Uterus (tissue), 2 donors: ENCODE measurements around the gene HOXC5.

Experiments used
- POLR2A ChIP-seq, 2 donors: fragments of 450-650 bp; IDR thresholded peaks; one replicate each; pipeline ENCODE4 v1.6.1; 2016; ENCODE audit warnings: antibody characterized with exemption in 2 of 2, mild to moderate bottlenecking in 1 of 2, moderate library complexity in 1 of 2
- TF ChIP-seq, protein P1 (sequence below), 4 experiments: fragments of 200-600 bp in 2 of 4; fragments of 450-650 bp in 2 of 4; sonication (generic) in 2 of 4; IDR thresholded peaks; one replicate each; pipeline ENCODE4 v1.5.1; 2016 to 2019; ENCODE audit warnings: antibody characterized with exemption in 4 of 4, mild to moderate bottlenecking in 2 of 4, moderate library complexity in 1 of 4

DNA sequence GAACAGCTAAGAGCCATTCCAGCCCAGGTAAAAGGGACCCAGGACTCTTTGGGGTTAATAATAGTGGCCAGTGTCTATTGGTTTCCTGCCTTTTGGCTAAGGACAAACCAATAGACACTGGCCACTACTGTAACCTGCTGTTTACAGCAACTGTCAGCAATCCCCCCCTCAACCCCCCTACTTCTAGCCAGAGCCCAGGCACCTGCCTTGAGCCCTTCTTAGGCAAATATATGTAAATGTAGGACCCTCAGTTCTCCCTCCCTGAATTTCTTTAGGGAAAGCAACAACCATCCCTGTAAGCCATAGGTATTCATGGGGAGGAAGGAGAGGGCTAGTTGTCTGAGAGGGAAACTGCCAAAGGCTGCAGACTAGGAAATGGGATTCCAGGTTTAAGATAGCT lies 43.1 kb downstream of the HOXC5 start:
- TF ChIP-seq, protein P1, sequence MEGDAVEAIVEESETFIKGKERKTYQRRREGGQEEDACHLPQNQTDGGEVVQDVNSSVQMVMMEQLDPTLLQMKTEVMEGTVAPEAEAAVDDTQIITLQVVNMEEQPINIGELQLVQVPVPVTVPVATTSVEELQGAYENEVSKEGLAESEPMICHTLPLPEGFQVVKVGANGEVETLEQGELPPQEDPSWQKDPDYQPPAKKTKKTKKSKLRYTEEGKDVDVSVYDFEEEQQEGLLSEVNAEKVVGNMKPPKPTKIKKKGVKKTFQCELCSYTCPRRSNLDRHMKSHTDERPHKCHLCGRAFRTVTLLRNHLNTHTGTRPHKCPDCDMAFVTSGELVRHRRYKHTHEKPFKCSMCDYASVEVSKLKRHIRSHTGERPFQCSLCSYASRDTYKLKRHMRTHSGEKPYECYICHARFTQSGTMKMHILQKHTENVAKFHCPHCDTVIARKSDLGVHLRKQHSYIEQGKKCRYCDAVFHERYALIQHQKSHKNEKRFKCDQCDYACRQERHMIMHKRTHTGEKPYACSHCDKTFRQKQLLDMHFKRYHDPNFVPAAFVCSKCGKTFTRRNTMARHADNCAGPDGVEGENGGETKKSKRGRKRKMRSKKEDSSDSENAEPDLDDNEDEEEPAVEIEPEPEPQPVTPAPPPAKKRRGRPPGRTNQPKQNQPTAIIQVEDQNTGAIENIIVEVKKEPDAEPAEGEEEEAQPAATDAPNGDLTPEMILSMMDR (IDR thresholded peaks at IDR 0.05): no peak
- TF ChIP-seq POLR2A (IDR thresholded peaks at IDR 0.05): no peak
